Measurements from ENCODE around the gene PGGT1B. TPM values are rescaled to one million over a fixed set of nuclear protein-coding genes. Genes with fewer than 3 reads are reported as not detected.
A peak's percentile ranks its signal among the peaks of the same experiment; 100 is the strongest.

Gene PGGT1B
- polyA plus RNA-seq, 1 donor from 2014 or later, result 6.6 TPM

DNA sequence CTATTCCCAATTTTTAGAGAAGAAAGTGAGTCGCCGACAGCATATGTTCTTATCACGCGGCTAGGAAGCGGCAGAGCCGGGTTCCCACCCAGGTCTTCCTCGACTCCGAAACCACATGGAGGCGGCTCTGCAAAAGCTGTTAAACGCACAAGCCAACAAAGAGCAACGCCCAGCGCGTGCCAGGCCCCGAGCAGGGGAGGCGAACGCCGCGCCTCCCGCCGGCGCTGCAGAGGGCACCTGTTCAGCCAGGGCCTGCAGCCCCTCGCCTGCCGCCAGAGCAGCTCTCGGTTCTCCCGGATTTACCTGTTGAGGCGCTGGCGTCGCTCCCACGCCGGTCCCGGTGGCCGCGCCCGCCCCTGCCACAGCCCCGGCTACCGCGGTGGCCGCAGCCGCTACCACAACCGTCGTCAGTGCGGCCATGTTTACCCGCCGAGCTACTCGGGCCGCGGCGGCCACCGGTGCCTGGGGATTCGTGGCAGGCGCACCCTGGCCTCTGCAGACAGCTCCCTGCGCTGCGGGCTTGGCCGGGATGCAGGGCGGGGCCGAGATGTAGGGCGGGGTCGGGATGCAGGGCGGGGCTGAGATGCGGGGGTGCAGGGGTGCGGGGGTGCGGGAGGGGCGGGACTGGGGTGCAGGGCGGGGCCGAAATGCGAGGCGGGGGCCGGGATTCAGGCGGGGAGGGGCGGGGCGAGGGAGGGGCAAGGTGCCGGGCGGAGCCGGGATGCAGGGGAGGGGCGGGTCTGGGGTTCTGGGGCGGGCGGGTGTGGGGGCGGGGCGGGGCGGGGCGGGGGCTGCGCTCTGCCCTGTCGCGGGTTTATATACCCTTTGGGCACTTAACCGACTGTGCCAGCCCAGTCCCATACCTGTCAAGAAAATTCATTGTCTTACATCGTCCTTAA, 33.7 kb upstream of the PGGT1B start, which contains the start of gene CCDC112:
Gene CCDC112 (minus strand): TSS at position 531 of the 899 bp plus-strand sequence. CDS start 111 bp downstream, at position 420.
- H4K20me1 ChIP-seq (ENCODE audit: insufficient read depth), result no peaks in the 10 kb centered on the region
- peak within 1 kb of the TSS; percentile 90 for H3K4me3 ChIP-seq (ENCODE audit: low read length)
- peak within 1 kb of the TSS; percentile 87 for H3K9ac ChIP-seq (ENCODE audit: low read length)
- no peaks in the 10 kb centered on the region for H3K36me3 ChIP-seq (ENCODE audit: insufficient read depth, low read length)
- peaks cover 37% of the 10 kb centered on the region for H3K79me2 ChIP-seq (replicated peaks; ENCODE audit: insufficient read depth, low read length)
- H2AFZ ChIP-seq (ENCODE audit: low read depth, low read length), result peak within 1 kb of the TSS; percentile 82
- peak within 1 kb of the TSS; percentile 21 for H3K4me2 ChIP-seq (ENCODE audit: low read length)
- H3K9me3 ChIP-seq (ENCODE audit: low read length), result peaks cover 6% of the 10 kb centered on the region
- H3K27me3 ChIP-seq (ENCODE audit: insufficient read depth, low read depth, low read length), result no peaks in the 10 kb centered on the region
- peaks cover 7% of the 10 kb centered on the region for H3F3A ChIP-seq (ENCODE audit: insufficient read depth, low read length, poor library complexity, severe bottlenecking)
- peak within 1 kb of the TSS; percentile 92 for H3K27ac ChIP-seq (ENCODE audit: low read length)
- TF ChIP-seq, protein P1, sequence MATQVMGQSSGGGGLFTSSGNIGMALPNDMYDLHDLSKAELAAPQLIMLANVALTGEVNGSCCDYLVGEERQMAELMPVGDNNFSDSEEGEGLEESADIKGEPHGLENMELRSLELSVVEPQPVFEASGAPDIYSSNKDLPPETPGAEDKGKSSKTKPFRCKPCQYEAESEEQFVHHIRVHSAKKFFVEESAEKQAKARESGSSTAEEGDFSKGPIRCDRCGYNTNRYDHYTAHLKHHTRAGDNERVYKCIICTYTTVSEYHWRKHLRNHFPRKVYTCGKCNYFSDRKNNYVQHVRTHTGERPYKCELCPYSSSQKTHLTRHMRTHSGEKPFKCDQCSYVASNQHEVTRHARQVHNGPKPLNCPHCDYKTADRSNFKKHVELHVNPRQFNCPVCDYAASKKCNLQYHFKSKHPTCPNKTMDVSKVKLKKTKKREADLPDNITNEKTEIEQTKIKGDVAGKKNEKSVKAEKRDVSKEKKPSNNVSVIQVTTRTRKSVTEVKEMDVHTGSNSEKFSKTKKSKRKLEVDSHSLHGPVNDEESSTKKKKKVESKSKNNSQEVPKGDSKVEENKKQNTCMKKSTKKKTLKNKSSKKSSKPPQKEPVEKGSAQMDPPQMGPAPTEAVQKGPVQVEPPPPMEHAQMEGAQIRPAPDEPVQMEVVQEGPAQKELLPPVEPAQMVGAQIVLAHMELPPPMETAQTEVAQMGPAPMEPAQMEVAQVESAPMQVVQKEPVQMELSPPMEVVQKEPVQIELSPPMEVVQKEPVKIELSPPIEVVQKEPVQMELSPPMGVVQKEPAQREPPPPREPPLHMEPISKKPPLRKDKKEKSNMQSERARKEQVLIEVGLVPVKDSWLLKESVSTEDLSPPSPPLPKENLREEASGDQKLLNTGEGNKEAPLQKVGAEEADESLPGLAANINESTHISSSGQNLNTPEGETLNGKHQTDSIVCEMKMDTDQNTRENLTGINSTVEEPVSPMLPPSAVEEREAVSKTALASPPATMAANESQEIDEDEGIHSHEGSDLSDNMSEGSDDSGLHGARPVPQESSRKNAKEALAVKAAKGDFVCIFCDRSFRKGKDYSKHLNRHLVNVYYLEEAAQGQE (IDR thresholded peaks at IDR 0.05; ENCODE audit: borderline replicate concordance), result peak; percentile 86
- TF ChIP-seq RAD21 (conservative IDR thresholded peaks at IDR 0.05), result no peak
- TF ChIP-seq, protein P2, sequence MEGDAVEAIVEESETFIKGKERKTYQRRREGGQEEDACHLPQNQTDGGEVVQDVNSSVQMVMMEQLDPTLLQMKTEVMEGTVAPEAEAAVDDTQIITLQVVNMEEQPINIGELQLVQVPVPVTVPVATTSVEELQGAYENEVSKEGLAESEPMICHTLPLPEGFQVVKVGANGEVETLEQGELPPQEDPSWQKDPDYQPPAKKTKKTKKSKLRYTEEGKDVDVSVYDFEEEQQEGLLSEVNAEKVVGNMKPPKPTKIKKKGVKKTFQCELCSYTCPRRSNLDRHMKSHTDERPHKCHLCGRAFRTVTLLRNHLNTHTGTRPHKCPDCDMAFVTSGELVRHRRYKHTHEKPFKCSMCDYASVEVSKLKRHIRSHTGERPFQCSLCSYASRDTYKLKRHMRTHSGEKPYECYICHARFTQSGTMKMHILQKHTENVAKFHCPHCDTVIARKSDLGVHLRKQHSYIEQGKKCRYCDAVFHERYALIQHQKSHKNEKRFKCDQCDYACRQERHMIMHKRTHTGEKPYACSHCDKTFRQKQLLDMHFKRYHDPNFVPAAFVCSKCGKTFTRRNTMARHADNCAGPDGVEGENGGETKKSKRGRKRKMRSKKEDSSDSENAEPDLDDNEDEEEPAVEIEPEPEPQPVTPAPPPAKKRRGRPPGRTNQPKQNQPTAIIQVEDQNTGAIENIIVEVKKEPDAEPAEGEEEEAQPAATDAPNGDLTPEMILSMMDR (IDR thresholded peaks at IDR 0.05; ENCODE audit: poor library complexity, severe bottlenecking), result peak; percentile 35
- TF ChIP-seq POLR2AphosphoS5 (IDR thresholded peaks at IDR 0.05), result peak; percentile 76
- peak; percentile 53 for TF ChIP-seq TAF1 (IDR thresholded peaks at IDR 0.05; ENCODE audit: low read depth)
- TF ChIP-seq MXI1 (conservative IDR thresholded peaks at IDR 0.05; ENCODE audit: poor library complexity, severe bottlenecking), result peak; percentile 87
- TF ChIP-seq SMC3 (conservative IDR thresholded peaks at IDR 0.05; ENCODE audit: poor library complexity), result peak; percentile 16
- no peak for TF ChIP-seq EP300 (conservative IDR thresholded peaks at IDR 0.05; ENCODE audit: poor library complexity, severe bottlenecking)
- H3K9me2 ChIP-seq (ENCODE audit: insufficient read depth, low read length), result no peaks in the 10 kb centered on the region

DNA sequence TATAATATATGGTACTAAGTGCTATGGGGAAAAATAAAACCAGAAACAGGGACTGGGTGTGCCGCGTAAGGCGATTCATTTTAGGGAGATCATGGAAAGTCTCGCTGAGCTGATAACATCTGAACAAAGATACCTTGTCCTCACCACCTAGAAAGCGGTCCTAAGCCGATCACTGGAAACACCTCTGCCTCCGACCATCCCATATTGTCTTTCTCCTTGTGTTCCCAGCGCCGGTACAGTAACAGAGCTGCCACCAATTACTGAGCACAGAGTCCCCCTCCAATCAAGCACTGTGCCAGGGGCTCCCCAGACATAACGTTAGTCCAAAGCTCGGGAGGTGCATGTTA, 33.1 kb upstream of the PGGT1B start:
- Histone ChIP-seq H3K9ac (ENCODE audit: low read length) (peak overlapping the region; percentile 87), H3K27me3 (ENCODE audit: insufficient read depth, low read depth, low read length) (no peaks in the 10 kb centered on the region), H3K9me2 (ENCODE audit: insufficient read depth, low read length) (no peaks in the 10 kb centered on the region), H3K36me3 (ENCODE audit: insufficient read depth, low read length) (no peaks in the 10 kb centered on the region), H3K9me3 (ENCODE audit: low read length) (peaks cover 6% of the 10 kb centered on the region), H3K79me2 (replicated peaks; ENCODE audit: insufficient read depth, low read length) (peaks cover 43% of the 10 kb centered on the region), H3K27ac (ENCODE audit: low read length) (peak overlapping the region; percentile 92), H2AFZ (ENCODE audit: low read depth, low read length) (peak overlapping the region; percentile 82), H3F3A (ENCODE audit: insufficient read depth, low read length, poor library complexity, severe bottlenecking) (peaks cover 7% of the 10 kb centered on the region), H3K4me2 (ENCODE audit: low read length) (peak overlapping the region; percentile 21), H4K20me1 (ENCODE audit: insufficient read depth) (no peaks in the 10 kb centered on the region), H3K4me3 (ENCODE audit: low read length) (peak overlapping the region; percentile 90)
- no peak for TF ChIP-seq EP300 (conservative IDR thresholded peaks at IDR 0.05; ENCODE audit: poor library complexity, severe bottlenecking)
- TF ChIP-seq, protein P2 (IDR thresholded peaks at IDR 0.05; ENCODE audit: poor library complexity, severe bottlenecking), result no peak

Measured in neural cell (in vitro differentiated cells).